GM23338 (cell line): ENCODE data around the gene MBD2. TPM values are rescaled to one million over a fixed set of nuclear protein-coding genes. Genes with fewer than 3 reads are reported as not detected.

Experiments
- ATAC-seq: fragments of 200-7000 bp; cut with Tn5 transposase; 3 replicates; pipeline ENCODE4 v1.9.1; 2020
- DNase-seq: peaks from one replicate; pipeline ENCODE4 v3.0.0-alpha.2; 2015; ENCODE audit warnings: low spot score
- H2AFZ ChIP-seq: fragments of 200-600 bp; sonication (generic); 2 replicates; pipeline ENCODE4 v1.8.0; 2016; ENCODE audit warnings: antibody characterized with exemption, mild to moderate bottlenecking, moderate library complexity
- H3F3A ChIP-seq: fragments of 200-600 bp; sonication (generic); replicated peaks from 2 replicates; pipeline ENCODE4 v1.8.0; 2017; ENCODE audit warnings: antibody characterized with exemption, mixed run types, low read depth
- H3K27ac ChIP-seq: fragments of 200-600 bp; sonication (generic); 2 replicates; pipeline ENCODE4 v1.6.1; 2016; ENCODE audit warnings: low read depth
- H3K27me3 ChIP-seq: fragments of 200-600 bp; sonication (generic); 2 replicates; pipeline ENCODE4 v1.8.0; 2016; ENCODE audit warnings: mild to moderate bottlenecking, mixed run types, moderate library complexity; ENCODE audit not compliant: insufficient read depth
- H3K36me3 ChIP-seq: fragments of 200-600 bp; sonication (generic); 2 replicates; pipeline ENCODE4 v1.8.0; 2016; ENCODE audit warnings: mild to moderate bottlenecking; ENCODE audit not compliant: insufficient read depth
- H3K4me1 ChIP-seq: fragments of 200-600 bp; sonication (generic); 2 replicates; pipeline ENCODE4 v1.8.0; 2016; ENCODE audit warnings: mild to moderate bottlenecking, moderate library complexity; ENCODE audit not compliant: insufficient read depth
- H3K4me2 ChIP-seq: fragments of 200-600 bp; sonication (generic); 2 replicates; pipeline ENCODE4 v1.7.1; 2017; ENCODE audit warnings: mixed run types
- H3K4me3 ChIP-seq: fragments of 200-600 bp; sonication (generic); 2 replicates; pipeline ENCODE4 v1.6.1; 2016; ENCODE audit warnings: mixed run types
- H3K79me2 ChIP-seq: fragments of 200-600 bp; sonication (generic); replicated peaks from 2 replicates; pipeline ENCODE4 v1.8.0; 2017; ENCODE audit warnings: mild to moderate bottlenecking; ENCODE audit not compliant: insufficient read depth
- H3K9me2 ChIP-seq: fragments of 200-600 bp; sonication (generic); 2 replicates; pipeline ENCODE4 v1.8.0; 2017; ENCODE audit not compliant: insufficient read depth
- H4K20me1 ChIP-seq: fragments of 200-600 bp; sonication (generic); replicated peaks from 2 replicates; pipeline ENCODE4 v1.8.0; 2017; ENCODE audit warnings: mild to moderate bottlenecking; ENCODE audit not compliant: insufficient read depth
- H3K27ac Mint-ChIP-seq: 2 replicates; pipeline ENCODE4 v1.8.0; 2020; ENCODE audit warnings: inconsistent platforms, mild to moderate bottlenecking, moderate library complexity, mixed read lengths
- H3K27me3 Mint-ChIP-seq: 3 replicates; pipeline ENCODE4 v1.8.0; 2022; ENCODE audit warnings: low read depth, mild to moderate bottlenecking, moderate library complexity, mixed read lengths, inconsistent platforms; ENCODE audit not compliant: insufficient read depth, poor library complexity
- H3K36me3 Mint-ChIP-seq: 3 replicates; pipeline ENCODE4 v1.8.0; 2021; ENCODE audit warnings: low read depth, mild to moderate bottlenecking, inconsistent platforms, moderate library complexity, mixed read lengths
- H3K4me1 Mint-ChIP-seq: 3 replicates; pipeline ENCODE4 v1.8.0; 2020; ENCODE audit warnings: mild to moderate bottlenecking, inconsistent platforms, mixed read lengths
- H3K4me3 Mint-ChIP-seq: 3 replicates; pipeline ENCODE4 v1.8.0; 2021; ENCODE audit warnings: moderate library complexity, mild to moderate bottlenecking, inconsistent platforms, mixed read lengths
- H3K9me3 Mint-ChIP-seq: 3 replicates; pipeline ENCODE4 v1.8.0; 2020; ENCODE audit warnings: moderate library complexity, mild to moderate bottlenecking, inconsistent platforms, mixed read lengths
- CREB1 ChIP-seq: fragments of 250-450 bp; sonication (Bioruptor Pico); IDR thresholded peaks from 2 replicates; pipeline ENCODE4 v1.5.0; 2020; ENCODE audit warnings: low read depth, mild to moderate bottlenecking, moderate library complexity
- EZH2 ChIP-seq: fragments of 200-600 bp; sonication (generic); IDR thresholded peaks from one replicate; pipeline ENCODE4 v1.8.0; 2017; ENCODE audit warnings: antibody characterized with exemption, mild to moderate bottlenecking, low read depth; ENCODE audit not compliant: unreplicated experiment
- JUNB ChIP-seq: IDR thresholded peaks from one replicate; pipeline ENCODE4 v1.6.1; 2016; ENCODE audit warnings: antibody characterized with exemption; ENCODE audit not compliant: unreplicated experiment
- NANOG ChIP-seq: IDR thresholded peaks from 2 replicates; pipeline ENCODE4 v1.6.1; 2016; ENCODE audit warnings: antibody characterized with exemption, borderline replicate concordance
- POLR2AphosphoS5 ChIP-seq: IDR thresholded peaks from 2 replicates; pipeline ENCODE4 v1.6.1; 2016; ENCODE audit warnings: antibody characterized with exemption, low read depth
- STAT1 ChIP-seq: IDR thresholded peaks from one replicate; pipeline ENCODE4 v1.6.1; 2016; ENCODE audit warnings: antibody characterized with exemption; ENCODE audit not compliant: unreplicated experiment
- ZNF114 ChIP-seq: fragments of 250-450 bp; sonication (Bioruptor Pico); IDR thresholded peaks from 2 replicates; pipeline ENCODE4 v1.5.0; 2020; ENCODE audit warnings: mild to moderate bottlenecking, moderate library complexity
- ZNF331 ChIP-seq: fragments of 250-450 bp; sonication (Bioruptor Pico); IDR thresholded peaks from 2 replicates; pipeline ENCODE4 v1.5.0; 2020; ENCODE audit warnings: low read depth, mild to moderate bottlenecking, moderate library complexity
- polyA plus RNA-seq: library from polyadenylated mRNA; unstranded; fragments of >200 nt; fragmentation: Nextera tagmentation; extraction: Ambion mirVana; gene quantifications from 2 replicates; pipeline ENCODE4 v1.2.1, GENCODE V29; 2016
- total RNA-seq: library from RNA; depleted of rRNA; stranded (reverse); fragments of >200 nt; shearing (Covaris generic); gene quantifications from 2 replicates; pipeline ENCODE4 v1.2.3, GENCODE V29; 2014
- TF ChIP-seq, protein P1 (sequence below): IDR thresholded peaks from one replicate; pipeline ENCODE4 v1.6.1; 2018; ENCODE audit warnings: antibody characterized with exemption; ENCODE audit not compliant: unreplicated experiment
- TF ChIP-seq, protein P2 (sequence below), 2 experiments: fragments of 200-600 bp in 1 of 2; sonication (generic) in 1 of 2; conservative IDR thresholded peaks; 2 replicates each; pipeline versions ENCODE4 v1.5.1 to v1.6.1; 2016 to 2017; ENCODE audit warnings: antibody characterized with exemption in 2 of 2, low read depth in 2 of 2, mild to moderate bottlenecking in 2 of 2, moderate library complexity in 1 of 2
- TF ChIP-seq, protein P3 (sequence below): IDR thresholded peaks from 2 replicates; pipeline ENCODE4 v1.6.1; 2016; ENCODE audit warnings: antibody characterized with exemption

The MBD2 gene
- total and polyA plus RNA-seq, 2 experiments from 2014 or later: 11.2 to 39.2 TPM

DNA sequence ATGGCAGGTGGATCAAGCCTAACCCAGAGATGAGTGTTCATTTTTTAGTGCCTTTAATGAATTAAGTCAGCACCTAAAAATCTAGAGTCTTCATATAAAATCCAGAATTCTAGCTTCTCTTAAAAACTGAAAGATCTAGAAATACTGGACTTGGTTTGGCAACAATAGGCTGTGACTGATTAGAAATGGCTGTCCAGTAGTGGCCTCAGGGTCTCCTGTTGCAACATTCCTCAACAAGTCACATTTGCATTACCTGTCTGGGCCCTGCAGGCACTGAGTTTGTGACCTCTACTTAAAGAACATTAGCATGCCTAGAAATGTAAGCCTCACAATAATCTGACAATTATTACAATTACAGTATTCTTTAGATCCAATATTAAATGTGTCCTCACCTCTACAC, 33.1 kb downstream of the MBD2 start:
- DNase-seq (peak; percentile 39), ATAC-seq (peak; percentile 71)
- TF ChIP-seq ZNF114 (no peak), EZH2 (no peak), NANOG (no peak), CREB1 (CRISPR knock-in tag) (no peak), ZNF331 (CRISPR knock-in tag) (no peak), POLR2AphosphoS5 (no peak), JUNB (no peak), STAT1 (no peak)
- TF ChIP-seq, protein P1, sequence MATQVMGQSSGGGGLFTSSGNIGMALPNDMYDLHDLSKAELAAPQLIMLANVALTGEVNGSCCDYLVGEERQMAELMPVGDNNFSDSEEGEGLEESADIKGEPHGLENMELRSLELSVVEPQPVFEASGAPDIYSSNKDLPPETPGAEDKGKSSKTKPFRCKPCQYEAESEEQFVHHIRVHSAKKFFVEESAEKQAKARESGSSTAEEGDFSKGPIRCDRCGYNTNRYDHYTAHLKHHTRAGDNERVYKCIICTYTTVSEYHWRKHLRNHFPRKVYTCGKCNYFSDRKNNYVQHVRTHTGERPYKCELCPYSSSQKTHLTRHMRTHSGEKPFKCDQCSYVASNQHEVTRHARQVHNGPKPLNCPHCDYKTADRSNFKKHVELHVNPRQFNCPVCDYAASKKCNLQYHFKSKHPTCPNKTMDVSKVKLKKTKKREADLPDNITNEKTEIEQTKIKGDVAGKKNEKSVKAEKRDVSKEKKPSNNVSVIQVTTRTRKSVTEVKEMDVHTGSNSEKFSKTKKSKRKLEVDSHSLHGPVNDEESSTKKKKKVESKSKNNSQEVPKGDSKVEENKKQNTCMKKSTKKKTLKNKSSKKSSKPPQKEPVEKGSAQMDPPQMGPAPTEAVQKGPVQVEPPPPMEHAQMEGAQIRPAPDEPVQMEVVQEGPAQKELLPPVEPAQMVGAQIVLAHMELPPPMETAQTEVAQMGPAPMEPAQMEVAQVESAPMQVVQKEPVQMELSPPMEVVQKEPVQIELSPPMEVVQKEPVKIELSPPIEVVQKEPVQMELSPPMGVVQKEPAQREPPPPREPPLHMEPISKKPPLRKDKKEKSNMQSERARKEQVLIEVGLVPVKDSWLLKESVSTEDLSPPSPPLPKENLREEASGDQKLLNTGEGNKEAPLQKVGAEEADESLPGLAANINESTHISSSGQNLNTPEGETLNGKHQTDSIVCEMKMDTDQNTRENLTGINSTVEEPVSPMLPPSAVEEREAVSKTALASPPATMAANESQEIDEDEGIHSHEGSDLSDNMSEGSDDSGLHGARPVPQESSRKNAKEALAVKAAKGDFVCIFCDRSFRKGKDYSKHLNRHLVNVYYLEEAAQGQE: no peak
- TF ChIP-seq, protein P2, sequence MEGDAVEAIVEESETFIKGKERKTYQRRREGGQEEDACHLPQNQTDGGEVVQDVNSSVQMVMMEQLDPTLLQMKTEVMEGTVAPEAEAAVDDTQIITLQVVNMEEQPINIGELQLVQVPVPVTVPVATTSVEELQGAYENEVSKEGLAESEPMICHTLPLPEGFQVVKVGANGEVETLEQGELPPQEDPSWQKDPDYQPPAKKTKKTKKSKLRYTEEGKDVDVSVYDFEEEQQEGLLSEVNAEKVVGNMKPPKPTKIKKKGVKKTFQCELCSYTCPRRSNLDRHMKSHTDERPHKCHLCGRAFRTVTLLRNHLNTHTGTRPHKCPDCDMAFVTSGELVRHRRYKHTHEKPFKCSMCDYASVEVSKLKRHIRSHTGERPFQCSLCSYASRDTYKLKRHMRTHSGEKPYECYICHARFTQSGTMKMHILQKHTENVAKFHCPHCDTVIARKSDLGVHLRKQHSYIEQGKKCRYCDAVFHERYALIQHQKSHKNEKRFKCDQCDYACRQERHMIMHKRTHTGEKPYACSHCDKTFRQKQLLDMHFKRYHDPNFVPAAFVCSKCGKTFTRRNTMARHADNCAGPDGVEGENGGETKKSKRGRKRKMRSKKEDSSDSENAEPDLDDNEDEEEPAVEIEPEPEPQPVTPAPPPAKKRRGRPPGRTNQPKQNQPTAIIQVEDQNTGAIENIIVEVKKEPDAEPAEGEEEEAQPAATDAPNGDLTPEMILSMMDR (conservative IDR thresholded peaks at IDR 0.05; ENCODE audit: low read depth in 2 of 2): no peak
- TF ChIP-seq, protein P3, sequence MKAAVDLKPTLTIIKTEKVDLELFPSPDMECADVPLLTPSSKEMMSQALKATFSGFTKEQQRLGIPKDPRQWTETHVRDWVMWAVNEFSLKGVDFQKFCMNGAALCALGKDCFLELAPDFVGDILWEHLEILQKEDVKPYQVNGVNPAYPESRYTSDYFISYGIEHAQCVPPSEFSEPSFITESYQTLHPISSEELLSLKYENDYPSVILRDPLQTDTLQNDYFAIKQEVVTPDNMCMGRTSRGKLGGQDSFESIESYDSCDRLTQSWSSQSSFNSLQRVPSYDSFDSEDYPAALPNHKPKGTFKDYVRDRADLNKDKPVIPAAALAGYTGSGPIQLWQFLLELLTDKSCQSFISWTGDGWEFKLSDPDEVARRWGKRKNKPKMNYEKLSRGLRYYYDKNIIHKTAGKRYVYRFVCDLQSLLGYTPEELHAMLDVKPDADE: no peak
- no peak overlapping the region for H3K4me3 ChIP-seq
- no peaks in the 10 kb centered on the region for H3K79me2 ChIP-seq
- H3K27me3 ChIP-seq: no peaks in the 10 kb centered on the region
- H3K36me3 Mint-ChIP-seq: no peaks in the 10 kb centered on the region
- no peak overlapping the region for H2AFZ ChIP-seq
- H3K9me3 Mint-ChIP-seq: no peaks in the 10 kb centered on the region
- peaks cover 3% of the 10 kb centered on the region for H3K27me3 Mint-ChIP-seq
- H3K36me3 ChIP-seq: no peaks in the 10 kb centered on the region
- H3K4me2 ChIP-seq: 0 out of 2 replicates have a peak overlapping the region, but pooled peaks have one; percentile 11
- no peak overlapping the region for H3K27ac Mint-ChIP-seq
- peaks cover 12% of the 10 kb centered on the region for H3K4me1 Mint-ChIP-seq
- H3K27ac ChIP-seq: no peak overlapping the region
- no peaks in the 10 kb centered on the region for H3F3A ChIP-seq
- H3K9me2 ChIP-seq: no peaks in the 10 kb centered on the region
- H3K4me1 ChIP-seq: peaks cover 29% of the 10 kb centered on the region
- H3K4me3 Mint-ChIP-seq: no peak overlapping the region
- H4K20me1 ChIP-seq: no peaks in the 10 kb centered on the region
